Measurements from ENCODE around the gene DNAAF9.
"Not testable (repeated sequence)": the region's sequence is repeated elsewhere in the genome, so short reads cannot be mapped to it uniquely, and the experiment has no call there.

The DNAAF9 gene

GRCh38 chr20:3431109-3431508 is 23.6 kb upstream of the DNAAF9 start:
- Histone ChIP-seq H3K4me2 (ENCODE audit: low read length, poor library complexity, severe bottlenecking) (no peak overlapping the region), H2AK5ac (ENCODE audit: low read length, severe bottlenecking) (no peak overlapping the region), H3K4me3 (ENCODE audit: insufficient read depth in 1 of 2, low read depth in 1 of 2, low read length in 2 of 2) (no peak overlapping the region), H3K14ac (ENCODE audit: low read length in 2 of 2) (no peak overlapping the region), H4K91ac (ENCODE audit: low read length) (no peak overlapping the region), H2BK5ac (ENCODE audit: low read depth, low read length, poor library complexity, severe bottlenecking) (no peak overlapping the region), H3K4ac (ENCODE audit: low read depth in 1 of 2, low read length in 2 of 2) (no peak overlapping the region), H2AFZ (ENCODE audit: low read depth, low read length) (no peak overlapping the region), H3K18ac (ENCODE audit: low read depth in 1 of 2, low read length in 2 of 2) (no peak overlapping the region), H3K9me3 (ENCODE audit: control insufficient read depth, low read length) (no peaks in the 10 kb centered on the region), H3K23ac (ENCODE audit: low read length in 2 of 2) (no peak overlapping the region), H3K27me3 (ENCODE audit: control insufficient read depth in 1 of 2, insufficient read depth in 1 of 2, low read length in 2 of 2) (peaks cover 4% of the 10 kb centered on the region in 2 experiments), H3K79me1 (replicated peaks; ENCODE audit: low read length, poor library complexity, severe bottlenecking) (no peaks in the 10 kb centered on the region), H3K4me1 (ENCODE audit: control insufficient read depth, insufficient read depth, low read depth, low read length) (peaks cover 3% of the 10 kb centered on the region), H2BK12ac (ENCODE audit: low read length in 2 of 2) (no peak overlapping the region), H3K36me3 (ENCODE audit: control insufficient read depth in 1 of 2, insufficient read depth in 2 of 2, low read depth in 1 of 2, low read length in 2 of 2) (no peaks in the 10 kb centered on the region), H2BK15ac (ENCODE audit: low read depth, poor library complexity, severe bottlenecking) (no peak overlapping the region), H3K9ac (ENCODE audit: low read length) (no peak overlapping the region), H4K8ac (ENCODE audit: low read length) (no peak overlapping the region), H3K27ac (ENCODE audit: low read length, poor library complexity, severe bottlenecking) (no peak overlapping the region), H2BK120ac (ENCODE audit: low read depth, low read length) (no peak overlapping the region)
- 95% methylated on average over 4 of the region's 4 CpGs for WGBS
- no peak for DNase-seq

- no peak overlapping the region for H3K4ac ChIP-seq (ENCODE audit: low read depth in 1 of 2, low read length in 2 of 2)
- peaks cover 3% of the 10 kb centered on the region for H3K4me1 ChIP-seq (ENCODE audit: control insufficient read depth, insufficient read depth, low read depth, low read length)
- no peak overlapping the region for H2AK5ac ChIP-seq (ENCODE audit: low read length, severe bottlenecking)
- H3K36me3 ChIP-seq (ENCODE audit: control insufficient read depth in 1 of 2, insufficient read depth in 2 of 2, low read depth in 1 of 2, low read length in 2 of 2), result no peaks in the 10 kb centered on the region
- no peak overlapping the region for H3K14ac ChIP-seq (ENCODE audit: low read length in 2 of 2)
- 90% methylated on average over 14 of the region's 14 CpGs for WGBS
- no peak overlapping the region for H2BK15ac ChIP-seq (ENCODE audit: low read depth, poor library complexity, severe bottlenecking)
- H3K9me3 ChIP-seq (ENCODE audit: control insufficient read depth, low read length), result no peaks in the 10 kb centered on the region
- H4K91ac ChIP-seq (ENCODE audit: low read length), result peak overlapping the region; percentile 48
- no peak overlapping the region for H3K4me2 ChIP-seq (ENCODE audit: low read length, poor library complexity, severe bottlenecking)
- no peak overlapping the region for H2BK12ac ChIP-seq (ENCODE audit: low read length in 2 of 2)
- no peak for DNase-seq
- no peak overlapping the region for H3K23ac ChIP-seq (ENCODE audit: low read length in 2 of 2)
- no peak overlapping the region for H2BK120ac ChIP-seq (ENCODE audit: low read depth, low read length)
- peaks cover 4% of the 10 kb centered on the region in 2 experiments for H3K27me3 ChIP-seq (ENCODE audit: control insufficient read depth in 1 of 2, insufficient read depth in 1 of 2, low read length in 2 of 2)
- no peak overlapping the region for H4K8ac ChIP-seq (ENCODE audit: low read length)
- H3K4me3 ChIP-seq (ENCODE audit: insufficient read depth in 1 of 2, low read depth in 1 of 2, low read length in 2 of 2), result no peak overlapping the region
- no peak overlapping the region for H3K9ac ChIP-seq (ENCODE audit: low read length)
- H2BK5ac ChIP-seq (ENCODE audit: low read depth, low read length, poor library complexity, severe bottlenecking), result no peak overlapping the region
- no peak overlapping the region for H3K18ac ChIP-seq (ENCODE audit: low read depth in 1 of 2, low read length in 2 of 2)
- no peaks in the 10 kb centered on the region for H3K79me1 ChIP-seq (replicated peaks; ENCODE audit: low read length, poor library complexity, severe bottlenecking)
- no peak overlapping the region for H2AFZ ChIP-seq (ENCODE audit: low read depth, low read length)
- no peak overlapping the region for H3K27ac ChIP-seq (ENCODE audit: low read length, poor library complexity, severe bottlenecking)
Measured at GRCh38 chr20:3430376-3431069, 23.1 kb upstream of the DNAAF9 start.

- H4K8ac ChIP-seq (ENCODE audit: low read length), result not testable (repeated sequence)
Measured at GRCh38 chr20:3426766-3427165, 19.3 kb upstream of the DNAAF9 start.

GRCh38 chr20:3423126-3423525 is 15.7 kb upstream of the DNAAF9 start:
- no peaks in the 10 kb centered on the region for H3K27me3 ChIP-seq (ENCODE audit: control insufficient read depth in 1 of 2, insufficient read depth in 1 of 2, low read length in 2 of 2)
- H3K4me1 ChIP-seq (ENCODE audit: control insufficient read depth, insufficient read depth, low read depth, low read length), result no peaks in the 10 kb centered on the region
- no peaks in the 10 kb centered on the region for H3K9me3 ChIP-seq (ENCODE audit: control insufficient read depth, low read length)
- H3K4me2 ChIP-seq (ENCODE audit: low read length, poor library complexity, severe bottlenecking), result no peak overlapping the region
- no peak overlapping the region for H3K27ac ChIP-seq (ENCODE audit: low read length, poor library complexity, severe bottlenecking)
- H2BK12ac ChIP-seq (ENCODE audit: low read length in 2 of 2), result no peak overlapping the region
- H3K36me3 ChIP-seq (ENCODE audit: control insufficient read depth in 1 of 2, insufficient read depth in 2 of 2, low read depth in 1 of 2, low read length in 2 of 2), result no peaks in the 10 kb centered on the region
- no peak overlapping the region for H3K14ac ChIP-seq (ENCODE audit: low read length in 2 of 2)
- no peak overlapping the region for H4K8ac ChIP-seq (ENCODE audit: low read length)
- 81% methylated on average over 5 of the region's 5 CpGs for WGBS
- H3K4ac ChIP-seq (ENCODE audit: low read depth in 1 of 2, low read length in 2 of 2), result no peak overlapping the region
- no peak overlapping the region for H3K18ac ChIP-seq (ENCODE audit: low read depth in 1 of 2, low read length in 2 of 2)
- no peak for DNase-seq
- H2AFZ ChIP-seq (ENCODE audit: low read depth, low read length), result no peak overlapping the region
- no peak overlapping the region for H3K23ac ChIP-seq (ENCODE audit: low read length in 2 of 2)
- no peak overlapping the region for H2BK120ac ChIP-seq (ENCODE audit: low read depth, low read length)
- no peak overlapping the region for H3K9ac ChIP-seq (ENCODE audit: low read length)
- no peak overlapping the region for H2AK5ac ChIP-seq (ENCODE audit: low read length, severe bottlenecking)
- H2BK15ac ChIP-seq (ENCODE audit: low read depth, poor library complexity, severe bottlenecking), result no peak overlapping the region
- H3K4me3 ChIP-seq (ENCODE audit: insufficient read depth in 1 of 2, low read depth in 1 of 2, low read length in 2 of 2), result no peak overlapping the region
- no peak overlapping the region for H4K91ac ChIP-seq (ENCODE audit: low read length)
- no peaks in the 10 kb centered on the region for H3K79me1 ChIP-seq (replicated peaks; ENCODE audit: low read length, poor library complexity, severe bottlenecking)
- no peak overlapping the region for H2BK5ac ChIP-seq (ENCODE audit: low read depth, low read length, poor library complexity, severe bottlenecking)

More at GRCh38 chr20:3426766-3427165, 19.3 kb upstream of the DNAAF9 start:
- not testable (repeated sequence) for H3K14ac ChIP-seq (ENCODE audit: low read length in 2 of 2); H2BK15ac ChIP-seq (ENCODE audit: low read depth, poor library complexity, severe bottlenecking); H2AFZ ChIP-seq (ENCODE audit: low read depth, low read length); H3K79me1 ChIP-seq (replicated peaks; ENCODE audit: low read length, poor library complexity, severe bottlenecking); H2BK5ac ChIP-seq (ENCODE audit: low read depth, low read length, poor library complexity, severe bottlenecking); H4K91ac ChIP-seq (ENCODE audit: low read length); H3K4me1 ChIP-seq (ENCODE audit: control insufficient read depth, insufficient read depth, low read depth, low read length); H3K23ac ChIP-seq (ENCODE audit: low read length in 2 of 2); DNase-seq; H3K27ac ChIP-seq (ENCODE audit: low read length, poor library complexity, severe bottlenecking); H3K36me3 ChIP-seq (ENCODE audit: control insufficient read depth in 1 of 2, insufficient read depth in 2 of 2, low read depth in 1 of 2, low read length in 2 of 2); H2BK120ac ChIP-seq (ENCODE audit: low read depth, low read length); H3K4ac ChIP-seq (ENCODE audit: low read depth in 1 of 2, low read length in 2 of 2); H3K9ac ChIP-seq (ENCODE audit: low read length); H3K27me3 ChIP-seq (ENCODE audit: control insufficient read depth in 1 of 2, insufficient read depth in 1 of 2, low read length in 2 of 2); H3K18ac ChIP-seq (ENCODE audit: low read depth in 1 of 2, low read length in 2 of 2); H3K9me3 ChIP-seq (ENCODE audit: control insufficient read depth, low read length); H3K4me3 ChIP-seq (ENCODE audit: insufficient read depth in 1 of 2, low read depth in 1 of 2, low read length in 2 of 2); H2AK5ac ChIP-seq (ENCODE audit: low read length, severe bottlenecking); H2BK12ac ChIP-seq (ENCODE audit: low read length in 2 of 2); H3K4me2 ChIP-seq (ENCODE audit: low read length, poor library complexity, severe bottlenecking)
- 100% methylated on average over 2 of the region's 4 CpGs for WGBS
